ENCODE data around the gene MCF2L.

The MCF2L gene

DNA sequence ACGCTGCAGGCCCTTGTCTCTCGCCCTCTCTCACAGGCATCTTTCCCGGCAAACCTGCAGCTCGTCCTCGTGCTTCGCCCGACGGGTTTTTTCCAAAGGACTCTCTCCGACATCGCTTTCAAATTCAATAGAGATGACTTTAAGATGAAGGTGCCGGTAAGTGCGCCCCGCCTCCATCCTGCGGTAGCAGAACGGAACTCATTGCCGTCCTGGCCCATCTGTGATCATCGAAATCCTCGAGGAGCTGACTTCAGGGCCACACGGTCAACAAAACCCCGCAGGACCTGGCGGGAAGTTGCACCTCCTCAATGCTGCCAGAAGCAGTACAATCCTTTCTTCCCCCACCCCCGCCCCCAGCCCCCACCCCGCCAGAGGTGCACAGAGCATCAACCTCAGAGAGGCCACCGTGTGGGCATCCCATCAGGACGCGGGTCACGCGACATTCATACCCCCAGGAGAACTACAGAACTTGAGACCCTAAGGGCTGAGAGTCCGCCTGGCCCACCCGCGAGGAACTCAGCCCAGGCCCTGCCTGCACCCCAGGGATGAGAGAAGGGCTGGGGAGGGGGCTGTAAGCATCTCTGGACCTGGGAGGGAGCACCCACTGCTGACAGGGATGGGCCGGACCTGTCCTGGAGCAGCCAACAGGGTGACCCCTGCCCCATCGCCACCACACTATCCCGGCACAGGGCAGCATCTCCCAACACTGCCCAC is 91.7 kb downstream of the MCF2L start:
- H3K4me3 ChIP-seq (ENCODE audit: low read length): no peak overlapping the region
- DNase-seq (ENCODE audit: low read depth): no peak
- TF ChIP-seq, protein P1, sequence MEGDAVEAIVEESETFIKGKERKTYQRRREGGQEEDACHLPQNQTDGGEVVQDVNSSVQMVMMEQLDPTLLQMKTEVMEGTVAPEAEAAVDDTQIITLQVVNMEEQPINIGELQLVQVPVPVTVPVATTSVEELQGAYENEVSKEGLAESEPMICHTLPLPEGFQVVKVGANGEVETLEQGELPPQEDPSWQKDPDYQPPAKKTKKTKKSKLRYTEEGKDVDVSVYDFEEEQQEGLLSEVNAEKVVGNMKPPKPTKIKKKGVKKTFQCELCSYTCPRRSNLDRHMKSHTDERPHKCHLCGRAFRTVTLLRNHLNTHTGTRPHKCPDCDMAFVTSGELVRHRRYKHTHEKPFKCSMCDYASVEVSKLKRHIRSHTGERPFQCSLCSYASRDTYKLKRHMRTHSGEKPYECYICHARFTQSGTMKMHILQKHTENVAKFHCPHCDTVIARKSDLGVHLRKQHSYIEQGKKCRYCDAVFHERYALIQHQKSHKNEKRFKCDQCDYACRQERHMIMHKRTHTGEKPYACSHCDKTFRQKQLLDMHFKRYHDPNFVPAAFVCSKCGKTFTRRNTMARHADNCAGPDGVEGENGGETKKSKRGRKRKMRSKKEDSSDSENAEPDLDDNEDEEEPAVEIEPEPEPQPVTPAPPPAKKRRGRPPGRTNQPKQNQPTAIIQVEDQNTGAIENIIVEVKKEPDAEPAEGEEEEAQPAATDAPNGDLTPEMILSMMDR (IDR thresholded peaks at IDR 0.05; ENCODE audit: insufficient read depth, low read depth, low read length, missing control alignments): no peak

DNA sequence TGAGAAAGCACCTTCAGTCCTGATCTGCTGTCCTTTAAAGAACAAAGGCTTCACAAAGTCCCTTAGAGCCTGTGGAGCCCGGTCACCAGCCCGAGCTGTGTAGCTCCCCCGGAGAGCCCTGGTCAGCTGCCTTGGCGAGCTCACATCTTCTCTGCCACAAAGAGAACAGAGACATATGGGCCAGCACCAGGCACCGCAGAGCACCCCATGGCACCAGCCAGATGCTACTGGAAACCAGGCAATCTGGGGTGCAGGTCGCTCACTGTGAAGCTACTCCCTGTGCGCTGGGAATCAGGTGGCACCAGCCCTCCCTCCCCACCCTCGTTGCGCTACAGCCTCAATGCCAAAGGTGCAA is 92.2 kb downstream of the MCF2L start:
- H3K4me3 ChIP-seq (ENCODE audit: low read length): no peak overlapping the region
- no peak for DNase-seq (ENCODE audit: low read depth)
- TF ChIP-seq, protein P1 (IDR thresholded peaks at IDR 0.05; ENCODE audit: insufficient read depth, low read depth, low read length, missing control alignments): no peak

DNA sequence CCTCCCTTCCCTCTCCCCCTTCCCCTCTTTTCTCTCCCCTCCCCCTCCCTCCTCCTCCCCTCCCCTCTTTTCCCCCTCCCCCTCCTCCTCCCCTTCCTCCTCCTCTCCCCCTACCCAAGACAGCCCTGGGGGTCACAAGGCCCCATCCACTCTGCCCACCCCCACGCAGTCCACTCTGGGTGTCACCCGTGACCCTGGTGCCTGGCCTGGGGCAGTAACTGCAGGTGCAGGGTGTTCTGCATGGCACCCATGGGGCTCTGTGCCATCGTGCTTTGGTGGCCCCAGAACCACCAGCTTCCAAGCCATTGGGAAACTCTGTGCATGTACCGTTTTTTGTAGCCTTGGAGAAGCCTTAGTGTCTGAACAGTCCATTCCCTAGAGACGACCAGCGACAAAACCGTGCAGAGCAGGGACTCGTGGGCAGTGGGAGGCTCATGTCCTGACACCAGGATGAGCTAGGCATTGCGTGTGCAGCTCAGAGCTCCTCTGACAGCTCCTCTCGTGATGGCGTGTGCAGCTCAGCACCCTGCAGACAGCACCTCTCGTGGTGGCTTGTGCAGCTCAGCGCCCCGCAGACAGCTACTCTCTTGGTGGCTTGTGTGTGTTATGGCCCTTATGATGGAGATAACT is 92.9 kb downstream of the MCF2L start:
- DNase-seq (ENCODE audit: low read depth): no peak
- TF ChIP-seq, protein P1 (IDR thresholded peaks at IDR 0.05; ENCODE audit: insufficient read depth, low read depth, low read length, missing control alignments): no peak
- no peak overlapping the region for H3K4me3 ChIP-seq (ENCODE audit: low read length)

DNA sequence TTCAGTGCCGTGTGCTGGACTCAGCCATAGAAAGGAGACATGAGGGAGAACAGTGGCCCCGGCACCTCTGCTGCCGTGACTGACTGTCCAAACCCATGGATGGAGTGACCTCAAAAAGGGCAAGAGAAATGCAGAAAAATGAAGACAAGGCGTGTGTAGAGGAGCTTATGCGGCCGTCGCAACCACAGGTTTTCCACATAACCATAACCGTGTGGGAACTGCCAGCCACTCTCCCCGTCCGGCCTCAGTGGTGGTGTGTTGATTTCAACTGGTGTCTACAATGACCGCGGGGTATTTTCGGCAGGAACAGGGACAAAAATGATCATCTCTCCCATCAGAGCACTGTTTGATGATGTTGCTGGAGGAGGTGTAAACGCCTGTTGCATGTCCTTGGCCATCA is 93.7 kb downstream of the MCF2L start:
- no peak overlapping the region for H3K4me3 ChIP-seq (ENCODE audit: low read length)
- TF ChIP-seq, protein P1 (IDR thresholded peaks at IDR 0.05; ENCODE audit: insufficient read depth, low read depth, low read length, missing control alignments): no peak

DNA sequence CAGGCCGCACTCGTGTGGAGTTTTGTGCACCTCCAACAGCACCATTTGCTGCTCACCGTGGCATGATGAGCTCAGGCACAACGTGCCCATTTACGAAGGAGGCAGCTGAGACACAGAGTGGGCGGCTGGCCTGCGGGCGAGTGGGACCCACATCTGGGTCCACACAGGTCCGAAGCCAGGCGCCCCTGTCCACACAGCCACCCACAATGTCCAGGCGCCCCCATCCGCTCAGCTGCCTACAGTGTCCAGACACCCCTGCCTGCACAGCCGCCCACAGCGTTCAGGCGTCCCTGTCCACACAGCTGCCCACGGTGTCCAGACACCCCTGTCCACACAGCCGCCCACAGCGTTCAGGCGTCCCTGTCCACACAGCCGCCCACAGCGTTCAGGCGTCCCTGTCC is 94.1 kb downstream of the MCF2L start:
- H3K4me3 ChIP-seq (ENCODE audit: low read length): no peak overlapping the region
- TF ChIP-seq, protein P1 (IDR thresholded peaks at IDR 0.05; ENCODE audit: insufficient read depth, low read depth, low read length, missing control alignments): no peak
- no peak for DNase-seq (ENCODE audit: low read depth)

More for the DNA sequence above, 93.7 kb downstream of the MCF2L start:
- no peak for DNase-seq (ENCODE audit: low read depth)

DNA sequence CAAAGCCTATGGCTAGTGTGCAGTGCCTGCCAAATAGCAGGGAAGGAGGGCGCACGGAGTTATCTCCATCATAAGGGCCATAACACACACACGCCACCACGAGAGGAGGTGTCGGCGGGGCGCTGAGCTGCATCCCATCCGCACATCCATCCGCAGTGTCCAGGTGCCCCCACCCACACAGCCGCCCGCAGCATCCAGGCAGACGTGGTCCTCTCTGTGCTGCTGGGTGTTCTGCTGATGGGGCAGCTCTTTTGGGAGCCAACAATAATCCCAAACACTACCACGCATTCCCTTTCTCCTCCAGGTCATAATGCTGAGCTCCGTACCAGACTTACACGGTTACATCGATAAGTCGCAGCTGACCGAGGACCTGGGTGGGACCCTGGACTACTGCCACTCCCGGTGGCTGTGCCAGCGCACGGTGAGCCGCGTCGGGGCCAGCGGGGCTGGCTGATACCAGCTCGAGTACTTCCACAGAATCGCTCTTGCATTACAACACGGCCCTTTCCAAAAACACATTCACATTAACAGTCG is 95.1 kb downstream of the MCF2L start:
- DNase-seq (ENCODE audit: low read depth): no peak
- no peak overlapping the region for H3K4me3 ChIP-seq (ENCODE audit: low read length)
- TF ChIP-seq, protein P1 (IDR thresholded peaks at IDR 0.05; ENCODE audit: insufficient read depth, low read depth, low read length, missing control alignments): no peak

Measured in epithelial cell of esophagus (primary cell).